K562 (cell line): ENCODE measurements around the gene DOK4. TPM values are rescaled to one million over a fixed set of nuclear protein-coding genes. Genes with fewer than 3 reads are reported as not detected.
A peak's percentile ranks its signal among the peaks of the same experiment; 100 is the strongest.

Experiments used
- BCOR ChIP-seq: fragments of 450-650 bp; IDR thresholded peaks from 2 replicates; pipeline ENCODE4 v1.6.1; 2016
- CBFA2T2 ChIP-seq: fragments of 450-650 bp; conservative IDR thresholded peaks from 2 replicates; pipeline ENCODE4 v1.6.1; 2017; ENCODE audit warnings: mild to moderate bottlenecking
- CHD2 ChIP-seq: IDR thresholded peaks from 2 replicates; pipeline ENCODE4 v1.6.1; 2011; ENCODE audit warnings: low read depth, low read length
- EGR1 ChIP-seq: fragments of 450-650 bp; conservative IDR thresholded peaks from 2 replicates; pipeline ENCODE4 v1.6.1; 2017; ENCODE audit warnings: mild to moderate bottlenecking
- GATAD2B ChIP-seq: fragments of 450-650 bp; IDR thresholded peaks from 2 replicates; pipeline ENCODE4 v1.6.1; 2017; ENCODE audit warnings: mild to moderate bottlenecking, borderline replicate concordance
- HDAC2 ChIP-seq: fragments of 450-650 bp; IDR thresholded peaks from 2 replicates; pipeline ENCODE4 v1.6.1; 2016; ENCODE audit warnings: mild to moderate bottlenecking
- MCM7 ChIP-seq, 2 experiments: fragments of 450-650 bp; IDR thresholded peaks; 2 replicates each; pipeline ENCODE4 v1.6.1; 2016 to 2018
- MEIS2 ChIP-seq: fragments of 450-650 bp; IDR thresholded peaks from 2 replicates; pipeline ENCODE4 v1.6.1; 2014; ENCODE audit warnings: mild to moderate bottlenecking; ENCODE audit not compliant: partially characterized antibody
- MXI1 ChIP-seq: IDR thresholded peaks from 2 replicates; pipeline ENCODE4 v1.6.1; 2011; ENCODE audit warnings: low read depth, mild to moderate bottlenecking, improper control_type of control experiment, low read length
- NEUROD1 ChIP-seq: fragments of 150-350 bp; IDR thresholded peaks from 2 replicates; pipeline ENCODE4 v1.6.1; 2014; ENCODE audit warnings: borderline replicate concordance, low read length, low read depth; ENCODE audit not compliant: partially characterized antibody
- RFX1 ChIP-seq: fragments of 450-650 bp; IDR thresholded peaks from 2 replicates; pipeline ENCODE4 v1.6.1; 2016; ENCODE audit warnings: mild to moderate bottlenecking, moderate library complexity
- SMARCA5 ChIP-seq: fragments of 450-650 bp; IDR thresholded peaks from 2 replicates; pipeline ENCODE4 v1.6.1; 2016
- TAF1 ChIP-seq: IDR thresholded peaks from 2 replicates; pipeline ENCODE4 v1.6.1; 2011; ENCODE audit warnings: mild to moderate bottlenecking, low read length, moderate library complexity; ENCODE audit not compliant: insufficient read depth, control insufficient read depth, severe bottlenecking; ENCODE audit errors: extremely low read depth
- TARDBP ChIP-seq: fragments of 450-650 bp; IDR thresholded peaks from 2 replicates; pipeline ENCODE4 v1.6.1; 2016
- ZBTB7A ChIP-seq: IDR thresholded peaks from 2 replicates; pipeline ENCODE4 v1.6.1; 2011; ENCODE audit warnings: low read depth, mild to moderate bottlenecking, low read length, moderate library complexity, borderline replicate concordance; ENCODE audit not compliant: control insufficient read depth
- ZNF146 ChIP-seq: IDR thresholded peaks from one replicate; pipeline ENCODE4 v1.6.1; 2018; ENCODE audit warnings: missing compliant biosample characterization; ENCODE audit not compliant: unreplicated experiment
- ZNF507 ChIP-seq: conservative IDR thresholded peaks from 2 replicates; pipeline ENCODE4 v1.6.1; 2017; ENCODE audit warnings: missing genetic modification characterization, missing compliant biosample characterization
- ZNF699 ChIP-seq: fragments of 250-450 bp; sonication (Bioruptor Pico); IDR thresholded peaks from 2 replicates; pipeline ENCODE4 v1.8.0; 2021; ENCODE audit warnings: mild to moderate bottlenecking, moderate library complexity; ENCODE audit not compliant: insufficient replicate concordance
- ZNF764 ChIP-seq: fragments of 250-450 bp; sonication (Bioruptor Pico); IDR thresholded peaks from 2 replicates; pipeline ENCODE4 v1.4.0; 2020; ENCODE audit warnings: low read depth, mild to moderate bottlenecking, moderate library complexity
- polyA plus RNA-seq, 8 experiments: library from polyadenylated mRNA; depleted of rRNA in 4 of 8; stranded (reverse) in 5 of 8; unstranded in 3 of 8; fragments of >200 nt; fragmentation: Nextera tagmentation in 2 of 8; fragmentation: Illumina TruSeq in 1 of 8; extraction: Ambion mirVana in 2 of 8; extraction: Trizol in 1 of 8; gene quantifications; 2 replicates each; pipeline versions ENCODE4 v1.2.1 to v1.2.3, GENCODE V29; 2011 to 2014; ENCODE audit warnings: inconsistent platforms in 1 of 8, missing spikeins in 1 of 8
- total RNA-seq, 7 experiments: library from RNA; depleted of rRNA in 6 of 7; stranded (reverse); fragments of >200 nt in 6 of 7; fragmentation: Illumina TruSeq in 2 of 7; extraction: Trizol in 2 of 7; gene quantifications; 2 replicates each; pipeline versions ENCODE4 v1.2.1 to v1.2.3, GENCODE V29; 2011 to 2021; ENCODE audit warnings: low replicate concordance in 1 of 7
- TF ChIP-seq, protein P1 (sequence below): sonication (generic); formaldehyde crosslinking; IDR thresholded peaks from 2 replicates; pipeline ENCODE4 v1.9.0; 2022; ENCODE audit warnings: mild to moderate bottlenecking, missing genetic modification reagents
- TF ChIP-seq, protein P2 (sequence below), 2 experiments: IDR thresholded peaks in 1 of 2; conservative IDR thresholded peaks in 1 of 2; 2 replicates each; pipeline ENCODE4 v1.6.1; 2016; ENCODE audit warnings: low read depth in 2 of 2, mild to moderate bottlenecking in 1 of 2, missing compliant biosample characterization in 1 of 2, missing genetic modification characterization in 1 of 2, moderate library complexity in 1 of 2
- TF ChIP-seq, protein P3 (sequence below), 3 experiments: IDR thresholded peaks in 2 of 3; conservative IDR thresholded peaks in 1 of 3; 2 replicates each; pipeline ENCODE4 v1.5.1; 2011 to 2012; ENCODE audit warnings: low read length in 3 of 3, mild to moderate bottlenecking in 3 of 3, control low read depth in 2 of 3, improper control_type of control experiment in 1 of 3, inconsistent platforms in 1 of 3, low read depth in 1 of 3, mixed read lengths in 1 of 3, moderate library complexity in 1 of 3; ENCODE audit not compliant: insufficient read depth in 2 of 3

Gene DOK4
- total and polyA plus RNA-seq, 9 of the 15 experiments (the other 6 are each of a cell fraction or from before 2014, with no cell fraction given), result 0.10 to 14.4 (median 8.3) TPM

DNA sequence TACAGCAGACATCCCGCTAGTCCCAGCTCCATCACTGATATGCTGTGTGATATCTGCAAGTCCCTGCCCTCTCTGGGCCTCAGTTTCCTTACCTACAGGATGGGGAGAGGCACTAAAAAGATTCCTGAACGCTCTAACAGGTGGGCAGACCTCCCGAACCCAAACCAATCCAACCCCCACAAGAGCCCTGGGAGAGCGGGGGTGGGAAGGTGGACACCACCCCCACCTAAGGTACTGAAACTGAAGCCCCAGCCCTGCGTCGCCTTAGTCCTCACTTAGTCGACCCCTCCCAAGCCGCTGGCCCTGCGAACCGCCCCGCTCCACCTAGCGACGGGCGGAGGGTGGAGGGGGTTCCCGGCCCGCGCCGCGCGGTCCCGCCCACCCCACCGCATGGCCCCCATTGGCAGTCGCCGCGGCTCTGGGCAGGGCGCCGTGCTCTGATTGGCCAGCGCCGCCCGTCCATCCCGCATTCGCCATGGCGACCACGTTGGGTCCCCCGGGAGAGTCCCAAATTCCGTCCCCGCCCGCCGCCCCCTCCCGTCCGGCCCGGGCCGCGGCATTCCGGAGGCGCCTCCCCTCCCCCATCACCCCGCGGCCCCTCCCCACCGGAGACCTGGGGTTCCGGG is 49.5 kb upstream of the DOK4 start (continued):
- TF ChIP-seq MXI1, result no peak
- peak; percentile 74 for TF ChIP-seq EGR1
- TF ChIP-seq, protein P1, sequence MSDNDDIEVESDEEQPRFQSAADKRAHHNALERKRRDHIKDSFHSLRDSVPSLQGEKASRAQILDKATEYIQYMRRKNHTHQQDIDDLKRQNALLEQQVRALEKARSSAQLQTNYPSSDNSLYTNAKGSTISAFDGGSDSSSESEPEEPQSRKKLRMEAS (CRISPR knock-in tag), result peak; percentile 54
- TF ChIP-seq MCM7 (IDR thresholded peaks at IDR 0.05), result no peak
- TF ChIP-seq ZNF764 (CRISPR knock-in tag), result no peak
- TF ChIP-seq ZBTB7A, result peak; percentile 52; the same call in 1 of the 2 replicates
- peak; percentile 89 for TF ChIP-seq BCOR
- TF ChIP-seq TAF1, result no peak
- TF ChIP-seq RFX1, result peak; percentile 85
- peak; percentile 95 for TF ChIP-seq NEUROD1
- TF ChIP-seq TARDBP, result 0 out of 2 replicates have a peak, but pooled peaks have one; percentile 18
- peak; percentile 44; the same call in 1 of the 2 replicates for TF ChIP-seq HDAC2
- no peak for TF ChIP-seq CBFA2T2
- TF ChIP-seq, protein P2, sequence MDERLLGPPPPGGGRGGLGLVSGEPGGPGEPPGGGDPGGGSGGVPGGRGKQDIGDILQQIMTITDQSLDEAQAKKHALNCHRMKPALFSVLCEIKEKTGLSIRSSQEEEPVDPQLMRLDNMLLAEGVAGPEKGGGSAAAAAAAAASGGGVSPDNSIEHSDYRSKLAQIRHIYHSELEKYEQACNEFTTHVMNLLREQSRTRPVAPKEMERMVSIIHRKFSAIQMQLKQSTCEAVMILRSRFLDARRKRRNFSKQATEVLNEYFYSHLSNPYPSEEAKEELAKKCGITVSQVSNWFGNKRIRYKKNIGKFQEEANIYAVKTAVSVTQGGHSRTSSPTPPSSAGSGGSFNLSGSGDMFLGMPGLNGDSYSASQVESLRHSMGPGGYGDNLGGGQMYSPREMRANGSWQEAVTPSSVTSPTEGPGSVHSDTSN (CRISPR knock-in tag; IDR thresholded peaks at IDR 0.05; ENCODE audit: low read depth), result peak; percentile 85
- TF ChIP-seq, protein P2 (tag; conservative IDR thresholded peaks at IDR 0.05; ENCODE audit: low read depth), result no peak
- no peak for TF ChIP-seq MEIS2
- TF ChIP-seq SMARCA5, result peak; percentile 66; the same call in 1 of the 2 replicates
- no peak for TF ChIP-seq ZNF699
- TF ChIP-seq ZNF146 (CRISPR knock-in tag), result no peak
- TF ChIP-seq ZNF507 (tag), result no peak
- TF ChIP-seq, protein P3, sequence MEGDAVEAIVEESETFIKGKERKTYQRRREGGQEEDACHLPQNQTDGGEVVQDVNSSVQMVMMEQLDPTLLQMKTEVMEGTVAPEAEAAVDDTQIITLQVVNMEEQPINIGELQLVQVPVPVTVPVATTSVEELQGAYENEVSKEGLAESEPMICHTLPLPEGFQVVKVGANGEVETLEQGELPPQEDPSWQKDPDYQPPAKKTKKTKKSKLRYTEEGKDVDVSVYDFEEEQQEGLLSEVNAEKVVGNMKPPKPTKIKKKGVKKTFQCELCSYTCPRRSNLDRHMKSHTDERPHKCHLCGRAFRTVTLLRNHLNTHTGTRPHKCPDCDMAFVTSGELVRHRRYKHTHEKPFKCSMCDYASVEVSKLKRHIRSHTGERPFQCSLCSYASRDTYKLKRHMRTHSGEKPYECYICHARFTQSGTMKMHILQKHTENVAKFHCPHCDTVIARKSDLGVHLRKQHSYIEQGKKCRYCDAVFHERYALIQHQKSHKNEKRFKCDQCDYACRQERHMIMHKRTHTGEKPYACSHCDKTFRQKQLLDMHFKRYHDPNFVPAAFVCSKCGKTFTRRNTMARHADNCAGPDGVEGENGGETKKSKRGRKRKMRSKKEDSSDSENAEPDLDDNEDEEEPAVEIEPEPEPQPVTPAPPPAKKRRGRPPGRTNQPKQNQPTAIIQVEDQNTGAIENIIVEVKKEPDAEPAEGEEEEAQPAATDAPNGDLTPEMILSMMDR (IDR thresholded peaks at IDR 0.05 in 2 of 3, conservative IDR thresholded peaks at IDR 0.05 in 1 of 3; ENCODE audit: insufficient read depth in 2 of 3, low read depth in 1 of 3, low read length in 3 of 3), result peak in 1 of 3 experiments; percentile 32; a peak in 2 of 6 replicates
- no peak for TF ChIP-seq GATAD2B
- peak; percentile 80 for TF ChIP-seq CHD2
